ENCODE measurements around the gene KRT71. TPM values are rescaled to one million over a fixed set of nuclear protein-coding genes. Genes with fewer than 3 reads are reported as not detected.

KRT71 gene
- polyA plus RNA-seq, 1 donor from 2014 or later: not detected

GRCh38 chr12:52555577-52555976 is 2.6 kb upstream of the KRT71 start:
- no peaks in the 10 kb centered on the region for H4K20me1 ChIP-seq (ENCODE audit: insufficient read depth)
- no peaks in the 10 kb centered on the region for H3F3A ChIP-seq (ENCODE audit: insufficient read depth, low read length, poor library complexity, severe bottlenecking)
- TF ChIP-seq EP300 (conservative IDR thresholded peaks at IDR 0.05; ENCODE audit: poor library complexity, severe bottlenecking) (no peak), RAD21 (conservative IDR thresholded peaks at IDR 0.05) (no peak), POLR2AphosphoS5 (IDR thresholded peaks at IDR 0.05) (no peak), EZH2 (IDR thresholded peaks at IDR 0.05; ENCODE audit: borderline replicate concordance, insufficient read depth, low read length, poor library complexity, severe bottlenecking) (no peak), CTCF (IDR thresholded peaks at IDR 0.05; ENCODE audit: poor library complexity, severe bottlenecking) (no peak), REST (IDR thresholded peaks at IDR 0.05; ENCODE audit: borderline replicate concordance) (no peak), TAF1 (IDR thresholded peaks at IDR 0.05; ENCODE audit: low read depth) (no peak), MXI1 (conservative IDR thresholded peaks at IDR 0.05; ENCODE audit: poor library complexity, severe bottlenecking) (no peak), SMC3 (conservative IDR thresholded peaks at IDR 0.05; ENCODE audit: poor library complexity) (no peak)
- no peaks in the 10 kb centered on the region for H3K9me2 ChIP-seq (ENCODE audit: insufficient read depth, low read length)
- H3K9ac ChIP-seq (ENCODE audit: low read length): no peak overlapping the region
- no peak overlapping the region for H3K4me2 ChIP-seq (ENCODE audit: low read length)
- no peaks in the 10 kb centered on the region for H3K79me2 ChIP-seq (replicated peaks; ENCODE audit: insufficient read depth, low read length)
- no peaks in the 10 kb centered on the region for H3K27me3 ChIP-seq (ENCODE audit: insufficient read depth, low read depth, low read length)
- H2AFZ ChIP-seq (ENCODE audit: low read depth, low read length): no peak overlapping the region
- no peaks in the 10 kb centered on the region for H3K36me3 ChIP-seq (ENCODE audit: insufficient read depth, low read length)
- H3K4me3 ChIP-seq (ENCODE audit: low read length): no peak overlapping the region
- H3K27ac ChIP-seq (ENCODE audit: low read length): no peak overlapping the region
- no peaks in the 10 kb centered on the region for H3K9me3 ChIP-seq (ENCODE audit: low read length)

GRCh38 chr12:52552055-52552454 is 890 bp downstream of the KRT71 start:
- no peaks in the 10 kb centered on the region for H3K79me2 ChIP-seq (replicated peaks; ENCODE audit: insufficient read depth, low read length)
- no peaks in the 10 kb centered on the region for H4K20me1 ChIP-seq (ENCODE audit: insufficient read depth)
- H2AFZ ChIP-seq (ENCODE audit: low read depth, low read length): no peak overlapping the region
- no peak overlapping the region for H3K4me2 ChIP-seq (ENCODE audit: low read length)
- no peaks in the 10 kb centered on the region for H3F3A ChIP-seq (ENCODE audit: insufficient read depth, low read length, poor library complexity, severe bottlenecking)
- no peak overlapping the region for H3K27ac ChIP-seq (ENCODE audit: low read length)
- no peaks in the 10 kb centered on the region for H3K9me2 ChIP-seq (ENCODE audit: insufficient read depth, low read length)
- no peak overlapping the region for H3K9ac ChIP-seq (ENCODE audit: low read length)
- H3K9me3 ChIP-seq (ENCODE audit: low read length): no peaks in the 10 kb centered on the region
- H3K27me3 ChIP-seq (ENCODE audit: insufficient read depth, low read depth, low read length): no peaks in the 10 kb centered on the region
- TF ChIP-seq POLR2AphosphoS5 (IDR thresholded peaks at IDR 0.05): no peak
- no peak for TF ChIP-seq SMC3 (conservative IDR thresholded peaks at IDR 0.05; ENCODE audit: poor library complexity)
- TF ChIP-seq RAD21 (conservative IDR thresholded peaks at IDR 0.05): no peak
- no peak for TF ChIP-seq MXI1 (conservative IDR thresholded peaks at IDR 0.05; ENCODE audit: poor library complexity, severe bottlenecking)
- TF ChIP-seq CTCF (IDR thresholded peaks at IDR 0.05; ENCODE audit: poor library complexity, severe bottlenecking): no peak
- TF ChIP-seq EZH2 (IDR thresholded peaks at IDR 0.05; ENCODE audit: borderline replicate concordance, insufficient read depth, low read length, poor library complexity, severe bottlenecking): no peak
- no peak for TF ChIP-seq EP300 (conservative IDR thresholded peaks at IDR 0.05; ENCODE audit: poor library complexity, severe bottlenecking)
- TF ChIP-seq TAF1 (IDR thresholded peaks at IDR 0.05; ENCODE audit: low read depth): no peak
- TF ChIP-seq REST (IDR thresholded peaks at IDR 0.05; ENCODE audit: borderline replicate concordance): no peak
- no peaks in the 10 kb centered on the region for H3K36me3 ChIP-seq (ENCODE audit: insufficient read depth, low read length)
- no peak overlapping the region for H3K4me3 ChIP-seq (ENCODE audit: low read length)
